ENCODE data around the gene RASAL2. TPM values are rescaled to one million over a fixed set of nuclear protein-coding genes. Genes with fewer than 3 reads are reported as not detected.

RASAL2 gene
- total RNA-seq, 2 donors from 2014 or later = not detected

DNA sequence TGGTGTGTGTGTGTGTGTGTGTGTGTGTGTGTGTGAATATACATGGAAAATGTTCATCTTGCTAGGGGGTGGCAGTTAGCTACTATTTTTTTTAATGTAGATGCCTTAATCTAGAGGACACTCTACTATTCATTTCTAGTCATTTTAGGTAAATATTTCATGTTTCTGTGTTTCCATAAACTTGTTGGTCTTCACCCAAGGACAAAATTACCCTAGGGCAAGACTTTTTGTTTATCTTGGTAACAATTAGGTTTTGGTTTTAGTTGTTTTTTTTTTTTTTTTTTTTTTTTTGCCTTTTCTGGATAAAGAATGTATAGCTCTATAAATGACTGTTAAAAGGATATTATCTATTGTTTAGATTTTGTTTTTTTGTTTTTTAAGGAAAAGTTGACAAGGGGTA lies 370.7 kb downstream of the RASAL2 start:
- Mint-ChIP-seq H3K9me3 (no peaks in the 10 kb centered on the region), H3K27ac (no peak overlapping the region), H3K4me1 (ENCODE audit: low read depth in 2 of 2) (no peaks in the 10 kb centered on the region), H3K4me3 (no peak overlapping the region), H3K36me3 (no peaks in the 10 kb centered on the region), H3K27me3 (peaks cover 2 to 10% of the 10 kb centered on the region in 2 donors)
- ATAC-seq = no peak
- DNase-seq (ENCODE audit: low spot score) = no peak

DNA sequence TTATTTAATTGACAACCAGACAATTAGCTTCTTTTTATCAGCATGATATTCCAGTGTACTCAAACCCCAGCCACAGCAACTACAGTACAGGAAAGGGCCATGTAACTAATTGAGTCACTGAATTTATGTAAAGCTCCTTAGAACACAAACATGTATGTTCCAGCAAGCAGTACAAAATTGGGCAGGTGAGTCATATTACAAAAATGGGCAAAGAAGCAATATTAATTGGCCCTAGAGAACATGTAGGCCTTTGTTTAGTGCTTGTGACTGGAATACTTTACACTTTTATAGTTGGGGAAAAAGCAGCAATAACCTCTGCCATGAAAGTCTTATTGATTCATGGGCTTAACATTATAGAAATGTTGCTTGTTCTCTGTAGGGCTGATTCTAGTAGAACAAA lies 371.1 kb downstream of the RASAL2 start:
- H3K36me3 Mint-ChIP-seq = no peaks in the 10 kb centered on the region
- no peak for ATAC-seq
- no peak overlapping the region for H3K4me3 Mint-ChIP-seq
- no peak for DNase-seq (ENCODE audit: low spot score)
- H3K27me3 Mint-ChIP-seq = peaks cover 2 to 10% of the 10 kb centered on the region in 2 donors
- H3K9me3 Mint-ChIP-seq = no peaks in the 10 kb centered on the region
- no peak overlapping the region for H3K27ac Mint-ChIP-seq
- no peaks in the 10 kb centered on the region for H3K4me1 Mint-ChIP-seq (ENCODE audit: low read depth in 2 of 2)

DNA sequence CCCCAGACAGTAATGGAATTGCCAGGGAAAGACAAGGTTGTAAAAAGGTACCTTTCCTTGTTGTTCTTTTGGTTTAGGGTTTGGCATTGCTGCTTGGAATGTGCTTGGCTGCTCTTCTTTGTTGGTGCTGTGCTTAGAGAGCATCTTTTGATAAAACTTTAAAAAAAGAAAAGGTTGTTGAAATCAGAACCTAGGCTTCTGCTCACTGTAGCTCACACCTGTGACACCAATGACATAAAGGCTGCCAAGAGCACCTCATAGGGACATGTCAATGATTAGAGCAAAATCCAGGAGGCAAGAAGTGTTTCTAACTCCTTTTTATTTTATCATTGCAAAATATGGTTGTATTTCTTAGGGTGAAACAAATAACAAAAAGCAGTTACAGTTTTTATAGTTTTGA lies 373.9 kb downstream of the RASAL2 start:
- ATAC-seq (no peak), DNase-seq (ENCODE audit: low spot score) (no peak)
- Mint-ChIP-seq H3K4me1 (ENCODE audit: low read depth in 2 of 2) (no peaks in the 10 kb centered on the region), H3K27me3 (peaks cover 9 to 18% of the 10 kb centered on the region in 2 donors), H3K36me3 (no peaks in the 10 kb centered on the region), H3K9me3 (no peaks in the 10 kb centered on the region), H3K4me3 (no peak overlapping the region), H3K27ac (no peak overlapping the region)

DNA sequence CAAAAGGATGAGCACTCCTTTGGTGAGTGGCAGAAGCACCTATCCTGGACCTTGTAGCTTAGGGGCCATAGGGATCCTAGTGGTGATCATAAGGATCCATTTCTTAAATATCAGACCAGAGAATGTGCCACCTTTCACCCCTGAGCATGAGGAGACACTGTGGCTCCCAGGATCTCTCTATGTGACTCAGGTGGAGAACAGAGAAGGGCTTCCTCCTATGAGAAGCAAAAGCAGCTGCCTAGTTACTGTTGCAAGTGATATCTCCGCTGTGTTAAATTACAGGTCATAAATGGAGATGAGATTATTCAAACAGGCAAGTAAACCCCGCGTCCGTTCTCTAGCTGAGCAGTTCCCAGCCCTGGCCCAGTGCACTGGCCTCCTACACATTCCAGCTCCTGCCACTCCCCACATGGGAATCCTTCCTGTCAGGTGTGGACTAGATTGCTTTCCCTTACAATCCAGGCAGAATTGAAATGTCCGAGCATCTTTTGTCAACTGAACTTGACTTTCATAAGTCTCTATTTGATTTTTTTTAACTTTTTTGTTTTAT lies 376.6 kb downstream of the RASAL2 start:
- ATAC-seq (no peak), DNase-seq (ENCODE audit: low spot score) (no peak)
- H3K4me3 Mint-ChIP-seq = no peak overlapping the region
- H3K4me1 Mint-ChIP-seq (ENCODE audit: low read depth in 2 of 2) = no peaks in the 10 kb centered on the region
- H3K9me3 Mint-ChIP-seq = no peaks in the 10 kb centered on the region
- no peaks in the 10 kb centered on the region for H3K36me3 Mint-ChIP-seq
- peaks cover 10 to 18% of the 10 kb centered on the region in 2 donors for H3K27me3 Mint-ChIP-seq
- no peak overlapping the region for H3K27ac Mint-ChIP-seq

DNA sequence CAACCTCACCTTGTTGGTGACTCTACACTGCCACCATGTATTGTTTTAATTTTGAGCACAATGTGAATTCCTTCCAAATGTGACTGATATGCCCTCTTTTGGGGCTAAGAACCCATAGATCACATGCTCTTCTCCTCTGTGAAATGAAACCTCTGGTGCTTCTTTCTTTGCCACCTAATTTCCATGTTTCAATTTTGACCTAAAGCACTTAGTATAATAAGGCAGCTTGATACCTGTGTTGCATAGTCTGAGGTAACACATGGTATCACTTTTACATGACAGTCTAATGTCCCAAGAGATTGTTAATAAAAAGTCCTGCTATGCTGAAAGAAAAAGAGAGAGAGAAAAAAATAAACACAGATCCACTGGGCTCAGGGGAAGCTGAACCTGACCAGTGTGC lies 378.6 kb downstream of the RASAL2 start:
- Mint-ChIP-seq H3K36me3 (no peaks in the 10 kb centered on the region), H3K4me3 (no peak overlapping the region), H3K27me3 (peaks cover 10% of the 10 kb centered on the region in 2 donors), H3K4me1 (ENCODE audit: low read depth in 2 of 2) (no peaks in the 10 kb centered on the region), H3K9me3 (no peaks in the 10 kb centered on the region), H3K27ac (no peak overlapping the region)
- no peak for ATAC-seq
- no peak for DNase-seq (ENCODE audit: low spot score)

DNA sequence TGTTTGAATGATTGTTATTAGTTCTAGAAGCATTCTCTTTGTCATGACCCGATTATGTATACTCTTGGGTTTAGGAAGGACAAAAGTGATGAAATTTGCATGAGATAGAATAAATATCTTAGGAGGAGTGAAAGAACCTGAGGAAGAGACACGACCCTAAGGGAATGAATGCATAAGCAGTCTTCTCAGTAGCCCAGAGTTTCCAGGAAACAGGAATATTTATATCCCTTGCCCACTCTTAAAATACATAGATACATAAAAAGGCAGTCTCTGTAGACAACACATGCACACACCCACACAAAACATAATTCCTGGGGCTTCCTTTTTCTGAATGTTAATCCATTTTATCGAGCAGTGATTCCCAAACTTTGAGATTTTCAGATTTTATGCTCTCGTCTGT lies 383.5 kb downstream of the RASAL2 start:
- H3K4me3 Mint-ChIP-seq = no peak overlapping the region
- ATAC-seq = no peak
- no peaks in the 10 kb centered on the region for H3K36me3 Mint-ChIP-seq
- DNase-seq (ENCODE audit: low spot score) = no peak
- peaks cover 7 to 10% of the 10 kb centered on the region in 2 donors for H3K27me3 Mint-ChIP-seq
- H3K9me3 Mint-ChIP-seq = no peaks in the 10 kb centered on the region
- no peaks in the 10 kb centered on the region for H3K4me1 Mint-ChIP-seq (ENCODE audit: low read depth in 2 of 2)
- H3K27ac Mint-ChIP-seq = no peak overlapping the region

DNA sequence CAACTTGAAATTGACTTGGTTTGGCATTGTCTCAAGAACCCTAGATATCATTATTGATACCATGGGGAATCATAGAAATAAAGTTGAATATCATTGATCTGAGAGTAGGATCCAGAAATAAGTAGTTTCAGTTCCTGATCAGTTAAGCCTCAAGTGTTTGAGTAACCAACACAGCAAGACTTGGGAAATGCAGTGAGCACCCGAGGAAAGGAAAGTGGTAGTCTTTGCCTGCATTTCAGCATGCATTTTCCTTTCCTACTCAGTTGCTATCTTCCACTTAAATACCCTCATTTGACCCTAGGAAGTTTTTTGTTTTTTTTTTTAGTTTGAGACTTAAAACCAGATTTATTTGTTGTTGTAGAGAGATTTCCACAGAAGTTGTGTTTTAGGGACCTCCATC lies 383.9 kb downstream of the RASAL2 start:
- Mint-ChIP-seq H3K36me3 (no peaks in the 10 kb centered on the region), H3K9me3 (no peaks in the 10 kb centered on the region), H3K4me3 (no peak overlapping the region), H3K4me1 (ENCODE audit: low read depth in 2 of 2) (no peaks in the 10 kb centered on the region), H3K27me3 (peaks cover 2 to 7% of the 10 kb centered on the region in 2 donors), H3K27ac (no peak overlapping the region)
- DNase-seq (ENCODE audit: low spot score) (no peak), ATAC-seq (no peak)

DNA sequence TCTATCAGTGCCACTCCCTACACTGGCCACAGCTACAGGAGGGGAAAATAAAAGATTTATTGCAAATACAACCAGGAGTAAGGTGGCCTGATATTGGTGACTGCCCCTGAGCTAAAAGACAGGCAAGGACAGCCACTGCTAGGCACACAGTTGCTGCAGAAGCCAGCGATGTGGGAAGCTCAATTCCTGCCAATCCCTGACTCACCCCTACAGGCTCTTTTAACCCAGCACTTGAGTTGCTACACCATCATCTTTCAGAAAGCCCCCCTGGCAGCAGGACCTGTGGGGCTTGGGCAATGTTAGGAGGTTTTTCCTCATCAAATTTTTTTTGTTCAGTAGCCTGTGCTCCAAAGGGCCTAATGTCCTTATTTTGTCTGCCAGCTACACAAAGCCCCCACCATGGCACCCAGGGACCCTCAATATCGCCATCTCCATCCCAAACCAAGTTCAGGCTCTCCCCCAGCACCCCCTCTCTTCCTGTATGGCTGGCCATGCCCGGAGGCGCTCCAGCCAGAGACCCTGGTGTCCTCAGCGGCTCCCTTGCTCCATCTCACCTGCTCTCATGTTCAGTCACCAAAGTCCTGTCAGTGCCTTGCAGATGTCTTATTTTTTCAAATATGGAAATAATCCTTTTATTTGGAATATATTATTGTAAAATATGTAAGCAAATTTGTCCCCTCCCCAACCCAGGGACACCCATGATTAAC lies 389.5 kb downstream of the RASAL2 start:
- Mint-ChIP-seq H3K27me3 (peaks cover 11 to 15% of the 10 kb centered on the region in 2 donors), H3K4me3 (no peak overlapping the region), H3K36me3 (no peaks in the 10 kb centered on the region), H3K27ac (no peak overlapping the region), H3K9me3 (no peaks in the 10 kb centered on the region), H3K4me1 (ENCODE audit: low read depth in 2 of 2) (peaks cover 0 to 5% of the 10 kb centered on the region in 2 donors)
- DNase-seq (ENCODE audit: low spot score) (no peak), ATAC-seq (no peak)

DNA sequence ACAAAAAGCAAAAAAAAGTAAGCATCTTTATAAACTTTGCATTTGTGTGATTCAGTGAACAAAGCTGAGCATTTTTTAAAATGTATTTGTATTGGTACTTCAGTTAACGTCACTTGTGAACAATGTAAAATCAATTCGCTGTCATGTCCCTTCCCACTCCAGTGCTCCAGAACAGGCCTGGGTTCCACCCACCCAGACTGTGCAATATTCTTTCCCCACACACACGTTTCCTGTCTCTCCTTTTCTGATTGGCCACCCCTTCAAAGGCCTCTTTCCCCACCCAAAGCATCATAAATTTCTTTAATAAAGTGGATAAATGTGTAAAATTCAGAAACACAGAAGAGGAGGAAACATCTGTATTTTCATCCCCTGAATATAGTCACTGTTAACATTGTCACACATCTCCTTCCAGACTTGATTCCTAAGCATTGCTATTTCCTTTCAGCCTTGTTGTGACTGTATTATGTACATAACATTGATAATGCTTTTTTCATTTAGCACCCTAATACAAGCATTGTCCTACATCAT lies 390.9 kb downstream of the RASAL2 start:
- Mint-ChIP-seq H3K4me3 (no peak overlapping the region), H3K27ac (no peak overlapping the region), H3K9me3 (no peaks in the 10 kb centered on the region), H3K36me3 (no peaks in the 10 kb centered on the region), H3K4me1 (ENCODE audit: low read depth in 2 of 2) (peaks cover 0 to 5% of the 10 kb centered on the region in 2 donors), H3K27me3 (peaks cover 8 to 15% of the 10 kb centered on the region in 2 donors)
- ATAC-seq = no peak
- DNase-seq (ENCODE audit: low spot score) = no peak

DNA sequence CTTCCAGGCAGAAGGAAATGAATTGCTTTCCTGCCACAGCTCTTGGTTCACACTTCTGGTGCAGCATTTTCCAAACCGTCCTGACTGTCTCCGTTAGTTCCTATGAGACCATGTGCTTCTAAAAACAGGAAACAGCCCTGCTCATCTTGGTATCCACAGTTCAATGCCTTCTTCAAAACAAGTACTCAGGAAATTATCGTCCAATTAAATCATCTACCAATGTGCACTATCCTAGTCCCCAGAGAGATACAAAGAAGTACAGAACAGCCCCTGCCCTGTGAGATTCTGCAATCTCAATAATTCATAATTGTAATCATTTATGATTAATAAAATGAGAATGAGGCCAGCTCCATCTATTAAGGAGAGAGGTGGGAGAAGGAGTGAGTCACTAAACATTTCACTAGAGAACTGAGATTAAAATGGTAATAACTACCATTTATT lies 391.7 kb downstream of the RASAL2 start:
- ATAC-seq = no peak
- Mint-ChIP-seq H3K4me1 (ENCODE audit: low read depth in 2 of 2) (peaks cover 0 to 5% of the 10 kb centered on the region in 2 donors), H3K27ac (no peak overlapping the region), H3K4me3 (no peak overlapping the region), H3K36me3 (no peaks in the 10 kb centered on the region), H3K9me3 (no peaks in the 10 kb centered on the region), H3K27me3 (peaks cover 8 to 15% of the 10 kb centered on the region in 2 donors)
- no peak for DNase-seq (ENCODE audit: low spot score)

DNA sequence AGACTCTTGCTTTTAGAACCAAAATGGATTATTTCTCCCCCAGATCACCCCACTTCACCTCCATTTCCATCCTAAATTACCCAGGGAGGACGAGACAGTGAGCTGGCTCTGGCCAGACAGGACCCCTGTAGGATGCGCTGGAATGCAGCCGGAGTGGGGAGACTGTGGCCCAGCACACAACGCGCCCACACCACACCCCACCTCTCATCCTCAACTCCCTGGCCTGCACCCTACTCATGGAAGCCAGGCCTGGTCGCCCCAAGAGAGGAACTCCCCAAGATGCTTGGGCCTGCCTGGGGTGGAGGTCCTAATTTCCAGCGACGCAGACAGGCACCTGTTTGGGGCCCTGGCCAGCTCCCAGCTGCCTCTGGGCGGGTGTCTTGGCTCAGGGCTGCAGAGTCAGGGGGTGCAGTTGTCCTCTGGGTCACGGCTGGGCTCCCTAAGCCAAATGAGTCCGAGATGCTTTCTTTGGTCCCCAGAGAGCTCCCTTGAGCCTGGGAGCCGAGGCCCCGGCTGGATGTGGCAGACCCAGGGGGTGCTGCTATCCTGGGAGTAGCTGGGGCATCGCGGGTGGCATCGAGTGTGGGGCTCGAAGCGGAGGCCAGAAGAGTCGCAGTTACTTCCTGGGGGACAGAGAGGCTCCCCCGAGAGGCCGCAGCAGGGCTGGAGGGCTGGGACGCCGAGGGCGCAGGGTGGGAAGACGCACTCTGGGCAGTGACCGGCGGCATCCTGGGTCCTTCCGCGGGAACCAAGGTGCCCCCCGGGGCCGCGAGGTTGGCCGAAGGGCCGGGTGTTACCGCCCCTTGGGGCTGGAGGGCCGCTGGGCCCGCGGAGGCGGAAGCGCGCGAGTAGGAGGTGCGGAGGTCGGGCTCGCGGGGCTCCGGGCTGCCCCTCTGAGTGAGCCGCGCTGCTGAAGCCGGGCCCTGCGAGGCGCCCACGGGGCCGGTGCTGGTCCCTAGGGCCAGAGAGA lies 392.5 kb downstream of the RASAL2 start:
- peaks cover 0 to 5% of the 10 kb centered on the region in 2 donors for H3K4me1 Mint-ChIP-seq (ENCODE audit: low read depth in 2 of 2)
- peaks cover 8 to 15% of the 10 kb centered on the region in 2 donors for H3K27me3 Mint-ChIP-seq
- H3K4me3 Mint-ChIP-seq = no peak overlapping the region
- no peaks in the 10 kb centered on the region for H3K36me3 Mint-ChIP-seq
- ATAC-seq = peak in 1 of 2 donors; percentile 60
- DNase-seq (ENCODE audit: low spot score) = peak; percentile 54
- H3K9me3 Mint-ChIP-seq = no peaks in the 10 kb centered on the region
- H3K27ac Mint-ChIP-seq = no peak overlapping the region

DNA sequence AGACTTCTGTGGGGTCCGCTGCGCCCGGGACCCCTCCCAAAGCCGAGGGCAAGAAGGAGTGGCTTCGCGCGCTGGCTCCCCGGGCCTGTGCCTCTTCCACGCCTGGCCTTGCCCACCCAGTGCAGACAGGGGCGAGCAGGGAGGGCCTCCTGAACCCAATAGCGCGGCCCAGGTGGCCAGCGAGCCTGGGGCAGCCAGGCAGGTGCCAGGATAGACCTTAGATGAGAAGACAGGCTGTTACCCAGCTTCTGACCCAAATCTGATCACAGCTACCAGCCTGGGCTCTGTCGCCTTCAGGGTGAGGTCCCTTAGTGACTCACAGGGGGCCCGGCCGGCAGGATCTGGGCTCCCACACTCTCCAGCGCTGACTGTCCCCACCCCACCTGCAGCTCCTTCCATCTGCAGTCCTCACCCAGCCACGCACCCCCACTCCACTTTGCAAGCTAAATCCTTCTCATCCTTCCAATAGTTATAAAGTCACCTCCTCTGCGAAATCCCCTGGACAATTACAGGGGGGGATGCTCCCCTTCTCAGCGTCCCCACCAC lies 393.2 kb downstream of the RASAL2 start:
- ATAC-seq = peak in 1 of 2 donors; percentile 22
- no peak overlapping the region for H3K4me3 Mint-ChIP-seq
- peaks cover 0 to 5% of the 10 kb centered on the region in 2 donors for H3K4me1 Mint-ChIP-seq (ENCODE audit: low read depth in 2 of 2)
- no peak overlapping the region for H3K27ac Mint-ChIP-seq
- DNase-seq (ENCODE audit: low spot score) = no peak
- H3K36me3 Mint-ChIP-seq = no peaks in the 10 kb centered on the region
- H3K9me3 Mint-ChIP-seq = no peaks in the 10 kb centered on the region
- peaks cover 8 to 15% of the 10 kb centered on the region in 2 donors for H3K27me3 Mint-ChIP-seq

DNA sequence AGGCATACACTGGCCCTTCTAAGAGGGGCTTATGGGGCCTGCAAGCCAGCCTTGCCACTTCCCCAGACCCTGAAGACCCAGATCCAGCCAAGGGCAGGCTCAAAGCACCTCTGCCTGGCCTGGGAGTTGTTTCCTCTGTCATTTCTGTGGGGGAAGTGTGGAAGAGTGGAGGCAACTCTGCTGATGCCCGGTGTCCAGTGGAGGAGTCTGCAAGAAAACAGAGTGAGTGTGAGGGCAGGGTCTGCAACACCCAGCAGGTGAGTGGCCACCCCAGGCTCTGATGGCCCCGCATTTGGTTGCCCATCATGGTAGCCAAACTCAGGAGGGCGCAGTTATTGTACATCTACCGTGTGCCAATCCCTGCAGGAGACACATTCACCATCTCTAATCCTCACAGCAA lies 394.5 kb downstream of the RASAL2 start:
- no peak for ATAC-seq
- Mint-ChIP-seq H3K4me1 (ENCODE audit: low read depth in 2 of 2) (peaks cover 0 to 5% of the 10 kb centered on the region in 2 donors), H3K36me3 (no peaks in the 10 kb centered on the region), H3K27ac (no peak overlapping the region), H3K4me3 (no peak overlapping the region), H3K27me3 (peaks cover 8 to 15% of the 10 kb centered on the region in 2 donors), H3K9me3 (no peaks in the 10 kb centered on the region)
- no peak for DNase-seq (ENCODE audit: low spot score)

All from natural killer cell treated with Interleukin-12 subunit alpha and Interleukin-12 subunit beta and Interleukin-15 and Interleukin-18, amount 100 ng/mL, for 72 hours (primary cell).